ENCODE results near the gene CNTNAP4.

DNA sequence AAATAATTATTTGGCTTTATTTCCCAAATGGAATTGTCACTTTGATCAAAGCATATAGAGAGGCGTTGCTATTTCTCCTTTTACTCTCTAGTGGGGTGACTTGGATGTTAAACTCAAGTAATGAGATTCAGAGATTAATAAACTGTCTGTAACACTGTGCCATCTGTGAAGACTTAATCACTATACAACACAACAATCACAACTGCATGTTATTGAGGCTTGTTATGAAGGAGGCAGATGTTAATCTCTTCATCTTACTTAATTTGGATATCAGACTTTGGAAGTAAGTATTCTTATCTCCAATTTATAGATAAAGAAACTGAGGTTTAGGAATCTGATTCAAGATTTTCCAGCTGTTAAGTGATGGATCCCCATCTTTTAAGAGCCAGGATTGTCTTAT, 132.5 kb downstream of the CNTNAP4 start:
- TF ChIP-seq POLR2A (IDR thresholded peaks at IDR 0.05; ENCODE audit: low read length) (no peak), GATA1 (IDR thresholded peaks at IDR 0.05; ENCODE audit: low read depth, low read length) (no peak)
